HS-5 (cell line): ENCODE measurements around the gene LDB1.

ENCODE experiments used
- DNase-seq: peaks from one replicate; pipeline ENCODE4 v3.0.0-alpha.2; 2012; ENCODE audit warnings: low read depth

LDB1 gene

GRCh38 chr10:102064503-102064867, 55.7 kb downstream of the LDB1 start:
- no peak for DNase-seq

GRCh38 chr10:102059987-102060386, 60.2 kb downstream of the LDB1 start:
- no peak for DNase-seq
